GM21786 (cell line): Measurements from ENCODE around the gene FBLN5.
"Not testable (repeated sequence)": the region's sequence is repeated elsewhere in the genome, so short reads cannot be mapped to it uniquely, and the experiment has no call there.

ENCODE experiments used
- ATAC-seq: cut with Tn5 transposase; IDR thresholded peaks from one replicate; pipeline ENCODE4 v1.9.1; 2021; ENCODE audit not compliant: unreplicated experiment

Gene FBLN5

DNA sequence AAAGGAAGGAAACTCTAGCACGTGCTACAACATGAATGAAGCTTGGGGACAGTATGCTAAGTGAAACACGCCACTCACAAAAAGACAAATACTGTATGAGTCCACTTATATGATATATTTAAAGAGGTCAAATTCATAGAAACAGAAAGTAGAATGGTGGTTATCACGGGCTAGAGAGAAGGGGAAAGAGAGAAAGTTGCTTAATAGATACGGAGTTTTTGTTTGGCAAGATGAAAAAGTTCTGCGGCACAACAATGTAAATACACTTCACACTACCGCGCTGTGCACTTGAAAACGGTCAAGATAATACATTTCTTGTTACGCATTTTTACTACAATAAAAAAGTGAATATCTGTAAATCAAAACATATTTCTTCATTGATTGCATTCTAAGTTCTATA lies 37.3 kb downstream of the FBLN5 start:
- no peak for ATAC-seq

DNA sequence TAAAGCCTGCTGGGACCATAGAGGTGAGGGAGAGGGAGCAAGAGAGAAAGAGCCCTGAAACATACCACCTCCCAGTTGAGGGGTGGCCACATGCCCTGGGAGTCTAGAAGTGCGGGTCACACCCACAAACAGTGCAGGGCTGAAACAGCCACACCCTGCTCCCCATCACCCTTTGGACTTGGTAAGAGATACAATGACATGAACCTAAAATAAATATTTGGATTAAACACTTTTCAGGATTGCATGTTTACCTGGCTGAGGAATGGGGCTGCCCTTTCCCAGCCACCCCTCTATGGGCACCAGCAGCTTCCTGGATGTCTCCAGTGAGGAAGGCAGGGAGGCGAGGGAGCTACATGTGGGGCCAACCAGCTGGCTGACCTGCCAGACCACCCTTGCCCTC lies 41.1 kb downstream of the FBLN5 start:
- ATAC-seq, result no peak

DNA sequence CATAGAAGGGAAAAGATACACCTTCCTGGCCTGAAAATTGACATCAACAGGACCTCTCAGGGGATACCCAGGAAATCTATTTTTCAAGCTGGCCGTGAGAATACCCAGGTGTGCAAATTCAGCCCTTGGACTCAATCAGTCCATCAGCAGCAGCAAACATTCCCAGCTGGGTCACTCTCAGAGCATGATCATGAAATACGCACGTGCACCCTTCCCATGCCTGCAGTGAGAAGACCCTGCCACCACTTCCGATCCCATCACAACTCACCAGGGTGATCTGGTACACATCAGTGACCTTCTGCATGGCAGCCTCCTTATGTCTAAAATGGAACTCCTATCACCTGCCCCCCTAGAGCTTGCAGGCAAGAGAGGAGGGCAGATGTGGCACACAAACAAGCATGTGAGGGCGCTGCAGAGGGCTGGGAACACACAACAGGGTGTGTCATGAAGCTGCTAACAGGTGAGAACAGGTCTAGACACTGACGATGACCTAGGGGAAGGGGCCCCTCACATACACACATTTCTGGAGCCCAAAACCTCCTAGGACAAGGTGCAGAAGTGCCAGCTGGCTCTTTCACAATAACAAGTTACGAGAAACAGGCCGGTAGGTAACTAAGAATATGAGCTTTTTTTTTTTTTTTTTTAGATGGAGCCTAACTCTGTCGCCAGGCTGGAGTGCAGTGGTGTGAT lies 42.4 kb downstream of the FBLN5 start:
- no peak for ATAC-seq

DNA sequence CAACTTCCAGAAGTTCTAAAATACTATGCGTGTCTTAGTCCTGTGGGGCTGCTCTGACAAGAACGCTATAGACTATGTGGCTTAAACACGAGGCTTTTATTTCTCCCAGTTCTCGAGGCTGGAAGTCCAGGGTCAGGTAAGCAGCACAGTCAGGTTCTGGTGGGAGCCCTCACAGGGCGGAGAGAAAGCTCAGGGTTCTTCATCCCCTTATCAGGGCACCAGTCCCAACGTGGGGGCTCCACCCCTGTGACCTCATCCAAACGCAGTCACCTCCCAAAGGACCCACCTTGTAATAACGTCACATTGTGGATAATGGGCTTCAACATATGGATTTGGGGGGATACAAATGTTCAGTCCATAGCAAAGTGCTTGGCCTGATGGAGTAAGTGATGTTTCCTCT lies 43.0 kb downstream of the FBLN5 start:
- no peak for ATAC-seq

DNA sequence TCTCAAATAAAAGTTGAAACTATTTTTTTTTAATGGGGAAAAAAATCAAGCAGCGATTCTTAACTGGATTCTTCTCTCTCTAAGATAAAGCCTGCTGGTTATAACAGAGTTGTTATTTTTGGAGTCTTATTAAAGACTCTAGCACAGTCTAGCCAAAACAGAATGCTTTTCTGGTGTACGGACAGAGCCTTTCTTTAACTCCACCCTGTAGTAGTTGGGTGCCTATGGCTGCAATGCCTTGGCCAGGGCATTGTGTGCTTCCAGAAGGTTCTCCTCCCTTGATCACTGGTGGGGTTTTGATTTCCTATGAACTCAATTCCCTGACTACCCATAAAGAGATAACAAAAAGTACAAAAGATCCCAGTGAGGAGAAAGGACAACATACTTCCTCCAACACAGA lies 44.4 kb downstream of the FBLN5 start:
- no peak for ATAC-seq

DNA sequence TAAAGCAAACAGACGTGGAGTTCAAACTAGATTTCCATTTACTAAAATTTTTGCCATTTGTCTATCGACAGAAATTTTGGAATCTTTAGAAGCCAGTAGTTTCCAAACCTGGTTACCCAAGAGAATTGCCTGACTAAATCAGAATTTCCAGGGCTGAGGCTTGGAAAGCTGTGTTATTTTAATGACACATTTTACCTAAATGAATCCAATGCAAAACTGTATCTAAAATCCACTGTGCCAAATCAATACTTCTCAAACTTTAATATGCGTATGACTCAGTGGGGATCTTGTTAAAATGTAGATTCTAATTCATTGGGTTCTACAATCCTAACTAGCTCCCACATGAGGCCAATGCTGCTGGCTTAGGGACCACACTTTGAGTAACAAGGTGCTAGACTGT lies 45.2 kb downstream of the FBLN5 start:
- no peak for ATAC-seq

DNA sequence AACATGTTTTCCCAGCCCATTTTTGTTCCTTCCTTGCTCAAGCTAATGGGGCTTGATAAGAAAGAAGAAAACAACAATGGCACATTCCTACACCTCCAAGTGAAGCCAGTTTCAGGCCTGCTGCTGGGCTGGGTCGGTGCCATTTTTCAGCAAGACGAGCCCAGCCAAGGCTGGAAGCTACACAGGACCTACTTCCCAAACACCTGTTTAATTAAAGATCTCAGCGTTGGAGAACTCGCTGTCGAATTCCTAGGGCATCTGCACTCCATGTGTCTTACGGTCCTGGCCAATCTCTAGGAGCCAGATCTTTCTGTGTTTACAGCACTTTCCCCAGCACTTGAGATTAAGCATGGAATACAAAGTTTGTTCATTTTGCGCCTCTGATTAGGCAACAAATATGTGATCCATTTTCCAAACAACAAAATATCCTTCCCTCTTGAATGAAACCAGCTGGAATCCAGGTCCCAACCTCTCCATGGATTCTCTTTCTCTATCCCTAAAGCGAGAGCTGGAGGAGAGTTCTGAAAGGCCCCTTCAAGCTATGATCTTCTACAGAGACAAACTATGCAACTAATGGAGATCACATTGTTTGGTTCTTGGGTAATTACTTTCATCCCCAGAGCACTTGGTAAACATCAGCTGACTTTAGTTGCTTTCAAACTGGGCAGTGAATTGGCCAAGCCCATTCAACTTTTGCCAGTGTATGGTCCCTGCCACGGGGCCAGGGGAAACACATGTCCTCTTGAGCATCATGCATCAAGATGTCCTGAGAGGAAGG lies 45.9 kb downstream of the FBLN5 start:
- ATAC-seq, result no peak

DNA sequence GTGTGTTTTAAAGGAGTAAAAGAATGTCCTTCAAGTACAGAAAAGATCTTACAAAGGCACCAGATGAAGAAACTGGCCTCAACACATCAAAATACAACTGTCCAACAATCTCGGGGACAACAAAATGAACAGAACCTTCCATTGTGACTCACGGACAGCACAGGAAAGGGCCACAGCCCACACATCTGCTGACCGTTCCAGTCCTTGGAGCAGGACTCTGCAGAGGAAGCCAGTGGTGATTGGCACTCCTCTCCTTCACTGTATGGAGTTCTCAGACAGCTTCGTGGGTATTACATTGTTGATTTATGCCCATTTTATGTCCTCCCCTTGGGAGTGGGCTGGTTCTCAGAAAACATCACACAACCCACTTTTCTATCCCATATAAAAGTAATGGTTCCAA lies 47.7 kb downstream of the FBLN5 start:
- no peak for ATAC-seq

DNA sequence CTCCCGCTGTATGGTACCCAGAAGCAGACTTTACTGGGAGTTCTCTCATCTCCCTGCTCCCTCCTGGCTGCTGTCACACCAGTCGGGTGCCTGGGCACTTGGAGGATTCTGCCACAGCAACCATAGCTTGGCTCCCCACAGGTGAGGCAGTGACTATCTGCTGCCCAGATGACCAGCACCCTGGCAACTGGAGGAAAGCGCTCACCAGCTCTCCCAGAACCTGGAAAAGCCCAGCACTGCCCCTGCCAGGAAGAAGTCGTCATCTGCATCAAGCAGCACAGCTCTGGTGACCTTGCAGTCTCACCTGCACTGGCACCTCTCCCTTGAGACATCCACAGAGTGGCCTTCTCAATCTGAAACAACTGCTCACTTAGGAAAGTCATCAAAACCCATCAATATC lies 48.3 kb downstream of the FBLN5 start:
- ATAC-seq, result no peak

DNA sequence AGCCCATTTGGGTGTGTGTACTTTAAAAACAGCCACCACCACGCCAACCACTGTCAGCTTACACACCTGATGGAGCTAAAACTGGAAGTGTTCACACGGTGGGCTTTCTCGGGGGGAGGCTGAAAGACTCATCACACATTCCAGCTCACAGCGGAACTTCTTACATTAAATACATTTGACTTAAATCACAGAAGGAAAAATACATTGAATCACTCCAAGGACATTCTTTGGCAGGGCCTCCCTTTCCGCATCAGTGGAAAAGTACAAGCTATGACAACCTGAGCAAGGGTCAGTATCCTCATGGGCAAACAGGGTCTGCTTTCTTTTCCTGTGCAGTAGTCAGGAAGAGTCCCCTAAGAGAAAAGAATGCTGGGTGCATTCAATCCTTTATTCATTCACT lies 49.1 kb downstream of the FBLN5 start:
- no peak for ATAC-seq

DNA sequence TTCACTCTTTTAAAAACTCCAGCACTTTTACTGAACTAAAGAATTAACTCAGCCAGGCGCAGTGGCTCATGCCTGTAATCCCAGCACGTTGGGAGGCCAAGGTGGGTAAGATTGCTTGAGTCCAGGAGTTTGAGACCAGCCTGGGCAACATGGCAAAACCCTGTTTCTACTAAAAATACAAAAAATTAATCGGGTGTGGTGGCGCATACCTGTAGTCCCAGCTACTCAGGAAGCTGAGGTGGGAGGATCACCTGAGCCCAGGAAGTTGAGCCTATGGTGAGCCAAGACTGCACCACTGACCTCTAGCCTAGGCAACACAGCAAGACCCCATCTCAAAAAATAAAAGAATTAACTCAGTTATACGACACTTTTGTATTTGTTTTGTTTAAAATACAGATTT lies 49.8 kb downstream of the FBLN5 start:
- not testable (repeated sequence) for ATAC-seq

DNA sequence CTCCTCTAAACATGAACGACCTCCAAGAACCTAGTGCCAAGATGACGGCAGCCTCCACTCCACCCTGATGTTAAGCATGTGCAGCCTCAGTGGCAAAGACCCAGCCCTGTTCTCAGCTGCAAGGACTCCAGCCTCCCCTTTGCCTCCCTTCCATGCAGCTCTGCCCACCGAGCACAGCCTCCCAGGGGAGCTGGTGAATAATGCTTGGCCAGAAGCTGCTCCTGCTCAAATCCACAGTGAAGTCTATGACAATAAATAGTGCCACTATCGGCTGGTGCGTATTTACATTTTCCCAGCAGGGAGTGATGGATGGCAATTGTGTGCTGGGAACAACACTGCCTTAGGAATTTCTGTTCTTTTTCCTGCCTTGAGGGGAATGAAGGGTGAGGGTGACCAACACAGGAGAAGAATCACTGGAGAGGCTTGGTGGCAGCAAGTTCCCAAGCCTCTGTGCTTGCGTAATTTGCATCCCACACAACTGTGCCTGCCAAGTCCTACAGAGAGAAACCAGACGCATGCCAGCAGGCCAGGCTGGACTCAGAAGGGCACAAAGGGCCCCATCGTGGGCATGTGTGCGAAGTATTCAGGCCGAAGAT lies 50.3 kb downstream of the FBLN5 start:
- no peak for ATAC-seq

DNA sequence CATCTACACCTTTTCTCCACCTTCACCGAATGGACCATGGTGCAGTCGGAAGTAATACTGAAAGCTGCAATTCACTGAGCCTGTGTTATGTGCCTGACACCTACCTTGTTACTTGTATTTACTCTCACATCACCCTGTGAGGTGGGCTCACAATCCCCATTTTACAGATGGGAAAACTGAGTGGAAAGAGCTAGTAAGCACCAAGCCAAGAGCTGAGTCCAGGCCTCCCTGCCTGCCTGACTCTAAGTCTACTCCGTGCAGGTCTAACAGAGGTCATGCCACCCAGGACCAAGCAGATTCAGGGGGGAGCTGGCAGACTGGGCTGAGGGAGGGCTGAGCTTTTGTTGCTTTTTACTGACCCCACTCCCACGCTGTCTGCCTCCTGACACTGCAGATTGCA lies 51.1 kb downstream of the FBLN5 start:
- ATAC-seq, result no peak

DNA sequence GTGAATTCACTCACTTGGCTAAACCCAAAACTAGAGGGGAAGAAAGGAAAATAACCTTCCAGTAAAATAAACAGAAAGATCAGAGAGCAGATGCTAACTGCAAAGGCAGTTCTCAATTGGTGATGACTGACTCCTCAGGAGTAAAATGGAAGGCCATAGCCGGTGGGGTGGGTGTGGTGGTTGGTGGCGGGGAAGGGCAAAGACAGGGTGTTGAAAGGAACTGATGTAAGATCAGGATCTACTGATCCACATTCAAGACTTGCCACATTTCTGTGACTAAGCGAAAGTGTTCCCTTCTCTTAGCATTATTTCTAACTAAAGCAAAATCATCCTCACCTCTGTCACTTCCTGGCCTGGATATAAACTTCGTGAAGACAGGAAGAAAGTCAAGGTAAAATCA lies 53.8 kb downstream of the FBLN5 start:
- no peak for ATAC-seq

DNA sequence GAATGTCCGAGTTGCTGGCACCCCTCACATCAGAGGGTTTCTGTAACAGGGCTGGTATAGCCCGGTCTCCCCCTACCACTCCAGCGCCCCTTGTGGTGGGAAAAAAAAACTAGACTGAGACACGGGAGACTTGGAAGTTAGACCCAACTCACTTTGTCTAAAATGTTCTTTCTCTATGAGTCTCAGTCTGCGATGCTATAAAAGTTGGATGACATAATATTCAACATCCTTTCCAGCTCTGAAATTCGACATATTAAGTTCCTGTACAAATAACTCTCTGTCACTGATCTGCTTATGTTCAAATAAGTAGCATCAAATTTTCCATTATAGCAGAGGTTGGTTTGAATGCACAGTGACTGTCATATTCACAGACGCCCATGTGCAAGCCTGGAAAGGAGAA lies 54.5 kb downstream of the FBLN5 start:
- ATAC-seq, result no peak

DNA sequence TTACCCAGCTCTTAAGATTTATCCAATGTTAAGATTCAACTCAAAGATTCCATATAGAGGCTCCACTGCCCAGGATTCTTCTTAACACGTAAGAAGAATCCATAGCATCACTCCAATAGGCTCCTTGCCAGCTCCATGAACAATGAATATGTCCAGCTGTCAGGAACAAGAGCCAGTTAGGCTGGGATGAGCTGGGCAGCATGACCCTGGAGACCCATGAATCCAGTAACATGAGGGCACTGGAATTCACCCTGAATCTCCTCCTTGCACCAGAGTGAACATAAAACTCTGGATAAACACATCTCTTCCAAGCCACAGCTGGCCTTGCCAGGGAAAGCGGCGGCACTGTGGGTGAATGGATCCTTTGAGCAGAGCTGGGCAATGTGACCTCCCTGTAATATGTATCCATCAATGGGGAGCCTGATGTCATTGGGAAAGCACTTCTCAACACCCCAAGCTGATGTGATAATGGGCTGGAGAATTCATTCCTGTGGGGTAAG lies 55.7 kb downstream of the FBLN5 start:
- ATAC-seq, result no peak

DNA sequence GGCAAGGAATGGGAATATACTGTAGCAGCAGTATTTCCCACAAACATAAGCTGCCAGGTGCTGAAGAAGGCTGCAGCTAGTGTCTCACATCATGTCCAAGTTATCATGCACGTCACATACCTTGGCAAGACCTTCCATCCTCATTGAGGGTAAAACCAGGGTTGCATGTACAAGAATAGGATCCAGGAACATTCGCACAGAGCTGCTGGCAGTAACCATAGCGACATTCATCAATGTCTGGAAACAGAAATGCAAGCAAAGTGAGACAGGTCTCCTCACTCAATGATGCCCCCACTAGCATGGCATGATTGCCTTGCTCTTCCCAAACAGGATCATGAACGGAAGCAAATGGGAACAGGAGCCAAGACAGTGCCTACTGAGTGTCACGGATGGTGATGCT lies 56.4 kb downstream of the FBLN5 start:
- ATAC-seq, result no peak

DNA sequence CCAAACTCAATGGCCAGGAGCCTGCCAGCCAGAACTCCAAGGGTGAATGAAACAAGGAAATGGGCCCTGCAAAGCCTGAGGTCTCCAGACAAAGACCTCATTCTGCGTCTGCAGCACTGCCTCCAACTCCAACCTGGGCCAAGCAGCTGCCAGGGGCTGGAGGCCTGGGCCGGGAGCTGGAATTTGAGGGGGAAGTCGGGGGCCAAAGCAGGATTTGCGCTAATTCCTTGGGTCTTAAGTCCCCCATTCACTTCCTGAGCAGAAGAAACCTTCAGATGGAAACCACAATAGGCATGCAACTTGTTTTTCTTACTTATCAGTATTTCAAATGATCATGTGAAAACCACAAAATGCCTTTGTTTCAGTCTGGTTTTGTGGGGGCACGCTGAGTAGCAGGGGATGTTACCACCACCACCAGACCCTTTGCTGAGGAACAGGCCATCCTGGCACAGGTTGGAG lies 57.2 kb downstream of the FBLN5 start:
- no peak for ATAC-seq

DNA sequence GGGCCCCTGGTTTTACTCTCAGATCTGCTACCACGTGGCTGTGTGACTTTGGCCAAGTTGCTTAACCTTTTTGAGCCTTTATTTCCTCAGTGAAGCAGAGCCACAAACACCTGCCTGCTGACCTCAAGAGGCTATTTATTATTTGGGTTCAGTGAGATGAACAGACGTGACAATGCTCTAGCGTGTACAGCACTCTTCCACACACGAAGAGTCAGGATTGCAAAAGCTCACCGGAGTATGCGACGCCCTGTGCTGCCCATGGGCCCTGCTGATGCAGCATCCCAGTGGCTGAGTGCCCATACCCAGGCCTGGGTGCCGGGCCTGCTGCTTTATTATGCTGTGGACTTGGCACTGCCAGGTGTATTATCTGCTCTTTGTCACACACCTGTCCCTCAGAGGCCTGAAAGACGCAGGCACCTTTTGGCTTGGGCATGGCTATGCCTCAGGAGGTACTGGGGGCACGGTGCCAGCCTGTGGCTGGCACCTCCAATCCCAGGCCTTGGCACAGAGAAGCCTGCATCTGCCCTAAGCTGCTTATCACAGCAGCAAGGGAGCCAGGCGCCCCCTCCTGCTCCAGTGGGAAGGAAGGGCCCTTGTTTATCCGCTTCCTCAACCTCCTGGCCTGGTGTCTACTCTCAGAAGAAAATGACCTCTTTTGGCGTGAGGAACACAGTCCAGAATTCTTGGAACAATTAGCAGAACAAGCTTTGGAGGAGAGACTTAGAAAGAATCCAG lies 57.9 kb downstream of the FBLN5 start:
- ATAC-seq, result no peak

DNA sequence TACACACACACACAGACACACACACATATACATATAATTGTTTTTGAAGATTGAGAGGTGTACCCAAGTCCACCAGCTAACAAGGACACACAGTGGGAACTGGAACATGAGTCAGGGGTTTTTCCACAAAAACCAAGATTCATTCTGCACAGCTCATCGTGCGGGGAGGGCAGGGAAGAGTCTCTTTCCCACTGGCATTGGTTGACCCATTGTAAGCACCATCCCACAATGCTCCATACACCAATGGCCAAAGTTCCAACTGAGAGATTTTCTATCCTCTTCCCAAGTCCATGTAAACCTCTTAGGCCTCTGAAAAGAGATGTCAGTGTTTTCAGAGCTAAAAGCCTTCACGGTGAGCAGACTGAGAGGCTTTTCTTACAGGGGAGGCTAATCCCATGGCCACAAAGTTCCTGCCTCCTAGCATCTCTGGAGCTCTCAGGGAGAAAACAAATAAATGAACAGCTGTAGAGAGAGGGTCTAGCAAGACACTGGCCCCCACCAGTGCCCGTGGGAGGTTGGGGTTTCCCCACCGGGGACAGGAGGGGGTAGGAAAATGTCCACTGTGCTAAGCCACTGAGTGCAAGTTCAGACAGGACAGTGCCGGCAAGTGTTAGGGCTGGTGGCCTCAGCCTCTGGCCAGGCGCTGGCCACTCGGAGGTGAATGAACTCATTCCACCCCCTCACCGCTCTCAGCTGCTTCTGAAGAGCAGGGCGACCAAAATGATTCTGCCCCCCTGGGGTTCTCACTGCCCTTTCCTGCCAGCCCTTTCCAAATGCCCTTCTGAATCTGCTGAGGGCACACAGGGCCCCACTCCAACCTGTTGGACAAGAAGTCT lies 58.6 kb downstream of the FBLN5 start:
- ATAC-seq, result no peak

DNA sequence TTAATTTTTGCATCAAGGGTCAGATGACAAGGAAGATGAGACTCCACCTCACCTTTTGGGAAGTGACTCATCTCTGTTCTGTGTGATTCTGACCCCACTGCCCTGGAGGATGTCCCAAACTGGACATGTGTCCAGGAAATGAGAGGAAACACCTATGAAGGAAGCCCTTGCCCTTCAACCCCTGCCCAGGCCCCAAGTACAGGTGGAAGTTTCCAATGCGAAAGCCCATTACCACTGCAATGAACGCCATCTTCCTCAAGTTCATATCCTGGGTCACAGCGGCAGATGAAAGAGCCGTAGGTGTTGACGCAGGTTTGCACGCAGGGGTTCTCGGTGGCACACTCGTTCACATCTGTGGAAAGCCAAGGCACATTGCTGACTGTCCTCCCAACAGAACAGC lies 60.5 kb downstream of the FBLN5 start:
- ATAC-seq, result no peak
